ENCODE data around the gene M1AP. TPM values are rescaled to one million over a fixed set of nuclear protein-coding genes. Genes with fewer than 3 reads are reported as not detected.

Gene M1AP
- total and polyA plus RNA-seq, 9 of the 15 experiments (the other 6 are each of a cell fraction or from before 2014, with no cell fraction given), result 0.06 to 0.33 (median 0.11) TPM; not detected in 4

GRCh38 chr2:74597410-74597809 lies 50.7 kb downstream of the M1AP start:
- H3K27me3 ChIP-seq (ENCODE audit: control insufficient read depth in 2 of 2, insufficient read depth in 2 of 2, low read length in 2 of 2), result peaks cover 0 to 2% of the 10 kb centered on the region in 2 experiments; a peak in 1 of 5 replicates
- no peaks in the 10 kb centered on the region for H3K9me1 ChIP-seq (ENCODE audit: control insufficient read depth, insufficient read depth, low read length)
- H3K79me2 ChIP-seq (ENCODE audit: control insufficient read depth, insufficient read depth, low read length), result no peaks in the 10 kb centered on the region
- no peak overlapping the region for H3K27ac ChIP-seq (ENCODE audit: extremely low read depth, low read depth, low read length)
- H3K9me3 ChIP-seq (replicated peaks; ENCODE audit: control insufficient read depth, insufficient read depth, low read depth, low read length), result no peaks in the 10 kb centered on the region
- no peaks in the 10 kb centered on the region for H4K20me1 ChIP-seq (replicated peaks; ENCODE audit: control insufficient read depth, insufficient read depth, low read length)
- no peak overlapping the region for H3K4me3 ChIP-seq
- in situ Hi-C loops (cut with MboI) (loop anchor here (10.0 kb wide), 1 partner anchor 333 kb away; no protein-coding TSS in a partner anchor), intact Hi-C loops (cut with micrococcal nuclease) (loop anchor here (5.0 kb wide), 1 partner anchor 65 kb away; no protein-coding TSS in a partner anchor)
- 56% methylated on average over 1 of the region's 1 CpG for whole genome bisulfite sequencing (ENCODE audit: insufficient coverage, low coverage, missing lambda C conversion rate)
- CTCF ChIA-PET (ENCODE audit: low intra/inter-chr PET ratio), result no interaction called here
- no peak for DNase-seq (ENCODE audit: extremely low read depth in 1 of 4, low spot score in 3 of 4)
- H2AFZ ChIP-seq (ENCODE audit: low read depth, low read length), result no peak overlapping the region
- TF ChIP-seq PHF8 (IDR thresholded peaks at IDR 0.05; ENCODE audit: borderline replicate concordance, low read length) (no peak), ZBTB9 (CRISPR knock-in tag; IDR thresholded peaks at IDR 0.05) (no peak), PHB (CRISPR knock-in tag; IDR thresholded peaks at IDR 0.05) (no peak), ZNF184 (CRISPR knock-in tag; IDR thresholded peaks at IDR 0.05) (no peak), MAZ (CRISPR knock-in tag; conservative IDR thresholded peaks at IDR 0.05 in 1 of 2, IDR thresholded peaks at IDR 0.05 in 1 of 2) (no peak), SUPT5H (IDR thresholded peaks at IDR 0.05) (no peak), CREB3L1 (IDR thresholded peaks at IDR 0.05; ENCODE audit: borderline replicate concordance, low read depth) (no peak), BMI1 (IDR thresholded peaks at IDR 0.05; ENCODE audit: low read length) (no peak), SMC3 (conservative IDR thresholded peaks at IDR 0.05; ENCODE audit: insufficient read depth, low read depth, low read length) (no peak)
- no peak overlapping the region for H3K4me2 ChIP-seq (ENCODE audit: insufficient read depth, low read length)
- no TSS peak for BruUV-seq (replicated peaks)
- peaks cover 0 to 6% of the 10 kb centered on the region in 2 experiments; a peak in 3 of 5 replicates for H3K4me1 ChIP-seq (replicated peaks in 1 of 2; ENCODE audit: control insufficient read depth in 2 of 2, insufficient read depth in 2 of 2, low read length in 2 of 2)
- no peak overlapping the region for H3K9ac ChIP-seq (ENCODE audit: insufficient read depth in 1 of 2, low read depth in 2 of 2, low read length in 2 of 2)
- no peak for ATAC-seq
- H3K36me3 ChIP-seq (ENCODE audit: control insufficient read depth, insufficient read depth, low read length), result no peaks in the 10 kb centered on the region
- POLR2A ChIA-PET, result no interaction called here
- no peak for FAIRE-seq
